Tibial nerve (tissue), 4 donors: ENCODE results near the gene AGPS. TPM values are rescaled to one million over a fixed set of nuclear protein-coding genes. Genes with fewer than 3 reads are reported as not detected.

Experiments used
- DNase-seq, 2 donors: peaks; one replicate each; pipeline ENCODE4 v3.0.0-alpha.2; 2019; ENCODE audit warnings: low spot score in 2 of 2
- H3K27ac ChIP-seq, 4 donors: fragments of 200-600 bp; sonication (generic) in 3 of 4; one replicate each; pipeline ENCODE4 v1.5.1; 2017 to 2019; ENCODE audit warnings: mild to moderate bottlenecking in 1 of 4
- H3K27me3 ChIP-seq, 2 donors: fragments of 200-600 bp; sonication (generic) in 1 of 2; one replicate each; pipeline versions ENCODE4 v1.5.1 to v1.6.0; 2017 to 2019
- H3K36me3 ChIP-seq, 3 donors: fragments of 200-600 bp; sonication (generic); one replicate each; pipeline ENCODE4 v1.5.1; 2018 to 2019
- H3K4me1 ChIP-seq, 4 donors: fragments of 200-600 bp; sonication (generic) in 3 of 4; one replicate each; pipeline ENCODE4 v1.5.1; 2017 to 2019
- H3K4me3 ChIP-seq, 4 donors: fragments of 200-600 bp; sonication (generic) in 3 of 4; one replicate each; pipeline ENCODE4 v1.5.1; 2017 to 2019; ENCODE audit warnings: mild to moderate bottlenecking in 1 of 4, moderate library complexity in 1 of 4
- H3K9me3 ChIP-seq, 4 donors: fragments of 200-600 bp; sonication (generic) in 3 of 4; one replicate each; pipeline ENCODE4 v1.5.1; 2017 to 2019
- EP300 ChIP-seq, 2 donors: sonication (generic); formaldehyde crosslinking; IDR thresholded peaks; one replicate each; pipeline ENCODE4 v1.6.1; 2017; ENCODE audit warnings: antibody characterized with exemption in 2 of 2, mild to moderate bottlenecking in 1 of 2
- POLR2A ChIP-seq, 2 donors: fragments of 450-650 bp; IDR thresholded peaks; one replicate each; pipeline ENCODE4 v1.6.1; 2017; ENCODE audit warnings: antibody characterized with exemption in 2 of 2, mild to moderate bottlenecking in 2 of 2, moderate library complexity in 2 of 2
- WGBS, 2 donors: methylation state at CpG; one replicate each; pipeline ENCODE4 v1.1.5; 2018; 5-methylcytosine and 5-hydroxymethylcytosine counted together
- total RNA-seq, 4 donors: library from RNA; depleted of rRNA; stranded (reverse); fragments of >200 nt; gene quantifications; one replicate each; pipeline ENCODE4 v1.1.0, GENCODE V29; 2016
- TF ChIP-seq, protein P1 (sequence below), 5 experiments: fragments of 200-600 bp in 3 of 5; fragments of 450-650 bp in 2 of 5; sonication (generic) in 3 of 5; IDR thresholded peaks; one replicate each; pipeline ENCODE4 v1.5.1; 2016 to 2019; ENCODE audit warnings: antibody characterized with exemption in 5 of 5, mild to moderate bottlenecking in 3 of 5, moderate library complexity in 2 of 5

AGPS gene
- total RNA-seq, 4 donors from 2014 or later, result 33.9 to 47.9 (median 40.1) TPM

DNA sequence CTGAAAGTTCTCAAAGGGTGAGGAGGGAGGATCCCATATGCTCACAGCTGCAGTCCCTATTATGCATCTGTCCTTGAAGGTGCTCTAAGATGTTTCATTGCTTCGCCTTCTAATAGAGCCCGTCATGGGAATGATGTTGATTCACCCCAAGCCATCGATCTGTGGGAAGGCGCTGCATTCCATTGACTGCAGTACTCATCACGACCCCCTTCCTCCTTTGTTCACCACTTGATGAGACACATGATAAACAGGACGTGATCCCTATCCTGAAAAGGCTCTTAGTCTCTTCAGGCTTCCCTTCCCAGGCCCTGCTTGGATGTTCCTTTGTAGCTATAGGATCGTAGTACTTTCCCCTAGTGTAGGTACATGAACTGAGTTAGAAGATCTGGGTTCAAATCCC is 181.8 kb downstream of the AGPS start:
- H3K27me3 ChIP-seq, result no peaks in the 10 kb centered on the region
- H3K36me3 ChIP-seq, result no peaks in the 10 kb centered on the region
- peaks cover 0 to 10% (median 2%) of the 10 kb centered on the region in 4 donors for H3K4me1 ChIP-seq
- H3K9me3 ChIP-seq, result no peaks in the 10 kb centered on the region
- no peak overlapping the region for H3K4me3 ChIP-seq
- H3K27ac ChIP-seq, result no peak overlapping the region
- no peak for DNase-seq
- WGBS, 2 donors, result 89 to 93% methylated on average over 7 of the region's 7 CpGs
- TF ChIP-seq, protein P1, sequence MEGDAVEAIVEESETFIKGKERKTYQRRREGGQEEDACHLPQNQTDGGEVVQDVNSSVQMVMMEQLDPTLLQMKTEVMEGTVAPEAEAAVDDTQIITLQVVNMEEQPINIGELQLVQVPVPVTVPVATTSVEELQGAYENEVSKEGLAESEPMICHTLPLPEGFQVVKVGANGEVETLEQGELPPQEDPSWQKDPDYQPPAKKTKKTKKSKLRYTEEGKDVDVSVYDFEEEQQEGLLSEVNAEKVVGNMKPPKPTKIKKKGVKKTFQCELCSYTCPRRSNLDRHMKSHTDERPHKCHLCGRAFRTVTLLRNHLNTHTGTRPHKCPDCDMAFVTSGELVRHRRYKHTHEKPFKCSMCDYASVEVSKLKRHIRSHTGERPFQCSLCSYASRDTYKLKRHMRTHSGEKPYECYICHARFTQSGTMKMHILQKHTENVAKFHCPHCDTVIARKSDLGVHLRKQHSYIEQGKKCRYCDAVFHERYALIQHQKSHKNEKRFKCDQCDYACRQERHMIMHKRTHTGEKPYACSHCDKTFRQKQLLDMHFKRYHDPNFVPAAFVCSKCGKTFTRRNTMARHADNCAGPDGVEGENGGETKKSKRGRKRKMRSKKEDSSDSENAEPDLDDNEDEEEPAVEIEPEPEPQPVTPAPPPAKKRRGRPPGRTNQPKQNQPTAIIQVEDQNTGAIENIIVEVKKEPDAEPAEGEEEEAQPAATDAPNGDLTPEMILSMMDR (IDR thresholded peaks at IDR 0.05), result no peak
- TF ChIP-seq POLR2A (IDR thresholded peaks at IDR 0.05) (no peak), EP300 (IDR thresholded peaks at IDR 0.05) (no peak)

DNA sequence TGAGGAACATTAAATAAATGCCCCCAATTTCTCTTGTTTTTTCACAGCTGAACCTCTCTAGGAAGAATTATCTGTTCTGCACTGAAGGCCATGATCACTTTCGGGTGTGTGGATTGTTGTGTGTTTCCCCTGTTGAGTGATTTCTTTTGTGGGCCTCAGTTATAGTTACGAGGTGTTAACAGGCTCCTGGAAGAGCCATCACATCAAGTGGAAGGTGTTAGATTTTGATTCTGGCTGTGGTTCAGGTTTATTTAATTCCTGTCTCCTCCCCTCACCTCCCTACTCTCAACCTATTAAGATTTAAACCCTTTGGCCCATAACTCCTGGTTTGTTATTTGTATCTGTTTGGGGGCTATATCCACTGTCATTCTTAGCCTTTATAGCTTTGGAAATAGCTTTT is 182.8 kb downstream of the AGPS start:
- H3K4me1 ChIP-seq, result peaks cover 0 to 10% (median 2%) of the 10 kb centered on the region in 4 donors
- H3K36me3 ChIP-seq, result no peaks in the 10 kb centered on the region
- H3K4me3 ChIP-seq, result no peak overlapping the region
- no peak for DNase-seq
- no peaks in the 10 kb centered on the region for H3K9me3 ChIP-seq
- WGBS, 2 donors, result 95 to 97% methylated on average over 2 of the region's 2 CpGs
- no peak overlapping the region for H3K27ac ChIP-seq
- no peak for TF ChIP-seq POLR2A (IDR thresholded peaks at IDR 0.05)
- TF ChIP-seq, protein P1 (IDR thresholded peaks at IDR 0.05), result no peak
- no peak for TF ChIP-seq EP300 (IDR thresholded peaks at IDR 0.05)
- no peaks in the 10 kb centered on the region for H3K27me3 ChIP-seq

DNA sequence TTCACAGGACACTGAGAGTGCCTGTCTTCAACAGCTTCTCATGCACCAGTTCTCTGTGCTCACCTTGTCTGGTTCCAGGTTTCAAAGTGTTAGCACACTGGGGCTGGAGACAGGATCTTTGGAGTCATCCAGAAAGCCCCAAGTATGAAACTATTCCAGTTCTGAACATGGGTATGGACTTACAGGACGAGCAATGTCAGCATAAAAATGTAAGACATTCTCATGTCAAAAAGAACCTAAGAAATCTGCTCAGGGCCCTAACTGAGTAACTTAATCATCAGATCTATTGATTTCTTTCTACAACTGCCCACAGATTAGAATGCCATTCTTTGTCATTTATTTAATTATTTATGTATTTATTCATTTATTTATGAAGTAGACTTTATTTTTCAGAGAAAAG is 184.5 kb downstream of the AGPS start:
- 68 to 86% methylated on average over 1 of the region's 1 CpG for WGBS, 2 donors

DNA sequence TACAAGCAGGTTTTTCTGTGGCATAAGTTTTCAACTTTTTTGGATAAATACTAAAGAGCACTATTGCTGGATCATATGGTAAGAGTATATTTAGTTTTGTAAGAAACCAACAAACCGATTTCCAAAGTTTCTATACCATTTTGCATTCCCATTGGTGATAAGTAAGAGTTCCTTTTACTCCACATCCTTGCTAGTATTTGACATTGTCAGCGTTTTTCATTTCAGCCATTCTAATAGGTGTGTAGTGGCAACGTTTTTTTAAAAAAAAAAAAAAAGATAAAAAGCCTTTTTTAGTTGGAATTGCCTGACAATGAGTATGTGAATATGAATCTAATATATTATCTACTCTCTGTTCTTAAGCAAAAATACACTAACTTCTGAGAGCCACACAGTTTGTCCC is 185.9 kb downstream of the AGPS start:
- TF ChIP-seq, protein P1 (IDR thresholded peaks at IDR 0.05), result no peak
- no peak for TF ChIP-seq EP300 (IDR thresholded peaks at IDR 0.05)
- no peak for TF ChIP-seq POLR2A (IDR thresholded peaks at IDR 0.05)
- no peaks in the 10 kb centered on the region for H3K9me3 ChIP-seq
- H3K27me3 ChIP-seq, result no peaks in the 10 kb centered on the region

More for the DNA sequence above, 184.5 kb downstream of the AGPS start:
- Histone ChIP-seq H3K9me3 (no peaks in the 10 kb centered on the region), H3K36me3 (no peaks in the 10 kb centered on the region), H3K4me3 (no peak overlapping the region), H3K27ac (no peak overlapping the region), H3K27me3 (no peaks in the 10 kb centered on the region), H3K4me1 (peaks cover 0 to 10% (median 0%) of the 10 kb centered on the region in 4 donors)
- TF ChIP-seq POLR2A (IDR thresholded peaks at IDR 0.05) (no peak), EP300 (IDR thresholded peaks at IDR 0.05) (no peak)
- TF ChIP-seq, protein P1 (IDR thresholded peaks at IDR 0.05), result no peak
- DNase-seq, result no peak

DNA sequence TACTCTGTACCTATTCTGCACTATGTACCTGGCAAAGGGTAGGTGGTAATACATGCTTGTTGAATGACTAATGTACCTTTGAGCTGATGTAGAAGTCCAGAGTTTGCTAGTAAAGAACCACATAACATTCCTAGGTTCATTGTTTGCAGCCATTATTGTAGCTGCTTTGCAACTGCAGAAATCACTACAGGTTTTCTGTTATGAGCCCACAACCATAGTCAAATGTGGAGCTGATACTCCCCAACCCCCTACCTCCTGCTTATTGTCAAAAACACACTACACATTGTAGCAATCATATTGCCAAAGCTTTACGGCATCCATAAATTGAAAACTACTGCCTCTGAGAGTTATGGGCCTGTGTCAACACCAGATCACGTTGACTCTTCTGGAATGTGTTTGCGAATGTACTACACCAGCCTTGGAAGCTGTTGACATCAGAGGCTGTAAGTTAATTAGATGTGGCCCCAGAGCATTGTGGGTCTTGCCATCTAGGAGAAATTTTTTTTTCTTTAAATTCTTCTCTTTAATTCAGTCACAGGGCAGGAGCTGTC is 187.0 kb downstream of the AGPS start:
- H3K27ac ChIP-seq, result no peak overlapping the region
- no peaks in the 10 kb centered on the region for H3K4me1 ChIP-seq
- H3K9me3 ChIP-seq, result no peaks in the 10 kb centered on the region
- H3K27me3 ChIP-seq, result no peaks in the 10 kb centered on the region
- no peaks in the 10 kb centered on the region for H3K36me3 ChIP-seq
- DNase-seq, result no peak
- 64 to 74% methylated on average over 3 of the region's 3 CpGs for WGBS, 2 donors
- no peak overlapping the region for H3K4me3 ChIP-seq
- TF ChIP-seq POLR2A (IDR thresholded peaks at IDR 0.05) (no peak), EP300 (IDR thresholded peaks at IDR 0.05) (no peak)
- TF ChIP-seq, protein P1 (IDR thresholded peaks at IDR 0.05), result no peak

More for the DNA sequence above, 185.9 kb downstream of the AGPS start:
- H3K4me3 ChIP-seq, result no peak overlapping the region
- H3K4me1 ChIP-seq, result no peaks in the 10 kb centered on the region
- DNase-seq, result no peak
- 82 to 88% methylated on average over 3 of the region's 3 CpGs for WGBS, 2 donors
- H3K36me3 ChIP-seq, result no peaks in the 10 kb centered on the region
- H3K27ac ChIP-seq, result no peak overlapping the region
